ENCODE results near the gene AP2A1. TPM values are rescaled to one million over a fixed set of nuclear protein-coding genes. Genes with fewer than 3 reads are reported as not detected.

Gene AP2A1
- total RNA-seq, 1 donor from 2014 or later: 168 TPM

DNA sequence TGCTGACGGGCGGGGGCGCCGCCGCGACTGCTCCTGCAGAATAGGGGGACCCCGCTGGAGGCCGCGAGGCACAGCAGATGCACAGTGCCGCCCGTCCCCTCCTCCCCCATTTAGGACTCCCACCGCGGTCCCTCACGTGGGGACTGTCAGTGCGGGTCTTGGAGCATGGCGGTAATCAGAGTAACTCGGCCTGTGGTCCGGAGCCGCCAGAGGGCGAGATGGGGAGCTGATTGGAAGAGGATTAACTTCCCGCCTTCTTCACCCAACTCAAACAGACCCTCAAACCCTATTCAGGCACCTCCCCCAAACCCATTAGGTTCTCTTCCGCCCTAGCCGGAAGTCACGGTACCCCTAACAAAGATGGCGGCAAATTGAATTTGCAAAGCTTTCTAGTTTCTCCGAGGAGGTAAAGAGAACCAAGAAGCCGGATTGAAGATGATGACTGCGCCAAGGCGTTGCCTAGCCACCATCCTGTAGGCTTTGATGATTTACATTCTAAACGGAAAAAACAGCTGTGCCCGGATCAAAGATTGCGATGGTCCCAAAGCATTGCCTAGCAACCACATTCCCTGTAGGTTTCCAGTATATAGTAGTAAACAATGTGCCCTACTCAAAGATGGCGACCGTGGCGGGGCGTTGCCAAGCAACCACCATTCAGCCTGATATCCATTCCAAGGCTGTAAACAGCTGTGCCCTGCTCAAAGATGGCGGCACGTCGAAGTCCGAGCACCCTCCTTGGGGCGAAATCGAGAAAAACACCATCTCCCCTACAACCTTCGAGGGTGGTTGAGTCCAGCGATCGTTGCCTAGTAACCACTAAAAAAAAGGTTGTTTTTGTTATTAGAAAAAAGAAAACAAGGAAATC lies 46.4 kb downstream of the AP2A1 start, which contains the start of gene FUZ:
FUZ (minus strand) TSS at position 296 of the 865 bp plus-strand sequence; CDS start at position 110, 186 bp downstream.
- no peaks in the 10 kb centered on the region for H3K27me3 ChIP-seq (ENCODE audit: insufficient read depth, low read length)
- TF ChIP-seq, protein P1, sequence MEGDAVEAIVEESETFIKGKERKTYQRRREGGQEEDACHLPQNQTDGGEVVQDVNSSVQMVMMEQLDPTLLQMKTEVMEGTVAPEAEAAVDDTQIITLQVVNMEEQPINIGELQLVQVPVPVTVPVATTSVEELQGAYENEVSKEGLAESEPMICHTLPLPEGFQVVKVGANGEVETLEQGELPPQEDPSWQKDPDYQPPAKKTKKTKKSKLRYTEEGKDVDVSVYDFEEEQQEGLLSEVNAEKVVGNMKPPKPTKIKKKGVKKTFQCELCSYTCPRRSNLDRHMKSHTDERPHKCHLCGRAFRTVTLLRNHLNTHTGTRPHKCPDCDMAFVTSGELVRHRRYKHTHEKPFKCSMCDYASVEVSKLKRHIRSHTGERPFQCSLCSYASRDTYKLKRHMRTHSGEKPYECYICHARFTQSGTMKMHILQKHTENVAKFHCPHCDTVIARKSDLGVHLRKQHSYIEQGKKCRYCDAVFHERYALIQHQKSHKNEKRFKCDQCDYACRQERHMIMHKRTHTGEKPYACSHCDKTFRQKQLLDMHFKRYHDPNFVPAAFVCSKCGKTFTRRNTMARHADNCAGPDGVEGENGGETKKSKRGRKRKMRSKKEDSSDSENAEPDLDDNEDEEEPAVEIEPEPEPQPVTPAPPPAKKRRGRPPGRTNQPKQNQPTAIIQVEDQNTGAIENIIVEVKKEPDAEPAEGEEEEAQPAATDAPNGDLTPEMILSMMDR (IDR thresholded peaks at IDR 0.05; ENCODE audit: insufficient read depth, low read depth, low read length): no peak
- TF ChIP-seq EZH2 (IDR thresholded peaks at IDR 0.05; ENCODE audit: insufficient read depth, low read length): no peak
- Mint-ChIP-seq H3K9me3 (ENCODE audit: unreplicated experiment) (no peaks in the 10 kb centered on the region), H3K4me3 (ENCODE audit: unreplicated experiment) (peak within 1 kb of the TSS; percentile 92), H3K27ac (ENCODE audit: unreplicated experiment) (peak within 1 kb of the TSS; percentile 99), H3K27me3 (ENCODE audit: low read depth, unreplicated experiment) (no peaks in the 10 kb centered on the region), H3K4me1 (ENCODE audit: low read depth, unreplicated experiment) (peaks cover 5% of the 10 kb centered on the region), H3K36me3 (ENCODE audit: low read depth, unreplicated experiment) (peaks cover 5% of the 10 kb centered on the region)
- DNase-seq (ENCODE audit: low read depth): peak; percentile 98
- no peaks in the 10 kb centered on the region for H3K9me3 ChIP-seq (ENCODE audit: insufficient read depth, low read depth, low read length)
- H2AFZ ChIP-seq (ENCODE audit: low read depth, low read length): peak within 1 kb of the TSS; percentile 88
- H3K79me2 ChIP-seq (ENCODE audit: insufficient read depth, low read length): peaks cover under 1% of the 10 kb centered on the region
- peak within 1 kb of the TSS; percentile 86 for H3K4me3 ChIP-seq (ENCODE audit: insufficient read depth, low read depth, low read length)
- H4K20me1 ChIP-seq (ENCODE audit: insufficient read depth, low read length): peaks cover 4% of the 10 kb centered on the region
- H3K4me1 ChIP-seq (ENCODE audit: insufficient read depth, low read length): peaks cover 25% of the 10 kb centered on the region
- peak within 1 kb of the TSS; percentile 93 for H3K27ac ChIP-seq (ENCODE audit: low read depth, low read length)
- peak; percentile 91 for FAIRE-seq
- H3K4me2 ChIP-seq (ENCODE audit: low read length): peak within 1 kb of the TSS; percentile 87
- no peaks in the 10 kb centered on the region for H3K36me3 ChIP-seq (ENCODE audit: insufficient read depth, low read length)
- peak within 1 kb of the TSS; percentile 91 for H3K9ac ChIP-seq (ENCODE audit: low read length)

DNA sequence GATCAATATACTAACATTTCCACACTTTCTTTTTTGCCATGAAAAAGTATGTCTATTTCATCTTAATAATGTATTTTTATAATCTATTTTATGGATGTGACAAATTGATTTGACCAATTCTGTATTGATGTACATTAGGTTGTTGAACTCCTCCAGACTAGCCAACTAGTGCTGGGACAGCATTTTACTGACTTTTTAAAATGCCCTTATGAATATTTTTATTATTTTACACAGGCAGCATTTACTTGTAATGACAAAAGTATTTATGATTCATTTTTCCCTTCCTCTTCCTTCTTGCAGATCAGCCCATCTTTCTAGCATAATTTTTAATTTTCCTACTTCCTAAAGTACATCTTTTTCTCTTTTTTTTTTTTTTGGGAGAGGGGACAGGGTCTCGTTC lies 47.2 kb downstream of the AP2A1 start:
- FAIRE-seq: no peak
- Histone ChIP-seq H3K9ac (ENCODE audit: low read length) (peak overlapping the region; percentile 91), H3K36me3 (ENCODE audit: insufficient read depth, low read length) (no peaks in the 10 kb centered on the region), H4K20me1 (ENCODE audit: insufficient read depth, low read length) (peaks cover 2% of the 10 kb centered on the region), H2AFZ (ENCODE audit: low read depth, low read length) (peak overlapping the region; percentile 3), H3K9me3 (ENCODE audit: insufficient read depth, low read depth, low read length) (no peaks in the 10 kb centered on the region), H3K79me2 (ENCODE audit: insufficient read depth, low read length) (peaks cover 9% of the 10 kb centered on the region), H3K27ac (ENCODE audit: low read depth, low read length) (peak overlapping the region; percentile 93), H3K27me3 (ENCODE audit: insufficient read depth, low read length) (no peaks in the 10 kb centered on the region), H3K4me1 (ENCODE audit: insufficient read depth, low read length) (peaks cover 25% of the 10 kb centered on the region), H3K4me3 (ENCODE audit: insufficient read depth, low read depth, low read length) (peak overlapping the region; percentile 86), H3K4me2 (ENCODE audit: low read length) (peak overlapping the region; percentile 87)
- no peaks in the 10 kb centered on the region for H3K27me3 Mint-ChIP-seq (ENCODE audit: low read depth, unreplicated experiment)
- TF ChIP-seq, protein P1 (IDR thresholded peaks at IDR 0.05; ENCODE audit: insufficient read depth, low read depth, low read length): no peak
- TF ChIP-seq EZH2 (IDR thresholded peaks at IDR 0.05; ENCODE audit: insufficient read depth, low read length): no peak
- H3K4me3 Mint-ChIP-seq (ENCODE audit: unreplicated experiment): peak overlapping the region; percentile 92
- no peaks in the 10 kb centered on the region for H3K9me3 Mint-ChIP-seq (ENCODE audit: unreplicated experiment)
- peaks cover 5% of the 10 kb centered on the region for H3K36me3 Mint-ChIP-seq (ENCODE audit: low read depth, unreplicated experiment)
- no peak for DNase-seq (ENCODE audit: low read depth)
- peak overlapping the region; percentile 72 for H3K27ac Mint-ChIP-seq (ENCODE audit: unreplicated experiment)
- H3K4me1 Mint-ChIP-seq (ENCODE audit: low read depth, unreplicated experiment): peaks cover 5% of the 10 kb centered on the region

Data from astrocyte (in vitro differentiated cells and primary cell).